D341Med (cell line): ENCODE data around the gene TM7SF3.

Experiments
- DNase-seq: peaks from one replicate; pipeline ENCODE4 v3.0.0; 2012; ENCODE audit warnings: low spot score

TM7SF3 gene

DNA sequence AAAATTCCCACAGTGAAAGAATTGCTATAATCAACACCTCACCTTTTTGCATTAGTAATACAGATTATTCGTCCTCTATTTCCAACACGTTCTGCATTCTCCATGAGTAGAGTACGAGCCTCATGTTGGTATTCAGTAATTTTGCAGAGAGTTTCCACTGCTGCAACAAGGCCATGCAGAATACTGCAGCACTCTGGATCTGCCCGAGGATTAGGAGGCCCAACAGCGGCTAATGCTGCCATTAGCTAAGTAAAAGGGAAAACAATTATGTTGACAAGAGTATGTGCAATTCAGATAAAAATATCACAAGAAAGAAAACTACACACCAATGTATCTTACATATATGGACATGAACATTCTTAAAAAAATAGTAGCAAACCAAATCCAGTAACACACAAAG, 85.5 kb downstream of the TM7SF3 start:
- peak; percentile 60 for DNase-seq
